HG02884 (cell line): ENCODE data around the gene ISLR2.
"Not testable (repeated sequence)": the region's sequence is repeated elsewhere in the genome, so short reads cannot be mapped to it uniquely, and the experiment has no call there.

ENCODE experiments used
- ATAC-seq: cut with Tn5 transposase; IDR thresholded peaks from one replicate; pipeline ENCODE4 v1.9.1; 2021; ENCODE audit warnings: mild to moderate bottlenecking, moderate library complexity; ENCODE audit not compliant: unreplicated experiment

The ISLR2 gene

DNA sequence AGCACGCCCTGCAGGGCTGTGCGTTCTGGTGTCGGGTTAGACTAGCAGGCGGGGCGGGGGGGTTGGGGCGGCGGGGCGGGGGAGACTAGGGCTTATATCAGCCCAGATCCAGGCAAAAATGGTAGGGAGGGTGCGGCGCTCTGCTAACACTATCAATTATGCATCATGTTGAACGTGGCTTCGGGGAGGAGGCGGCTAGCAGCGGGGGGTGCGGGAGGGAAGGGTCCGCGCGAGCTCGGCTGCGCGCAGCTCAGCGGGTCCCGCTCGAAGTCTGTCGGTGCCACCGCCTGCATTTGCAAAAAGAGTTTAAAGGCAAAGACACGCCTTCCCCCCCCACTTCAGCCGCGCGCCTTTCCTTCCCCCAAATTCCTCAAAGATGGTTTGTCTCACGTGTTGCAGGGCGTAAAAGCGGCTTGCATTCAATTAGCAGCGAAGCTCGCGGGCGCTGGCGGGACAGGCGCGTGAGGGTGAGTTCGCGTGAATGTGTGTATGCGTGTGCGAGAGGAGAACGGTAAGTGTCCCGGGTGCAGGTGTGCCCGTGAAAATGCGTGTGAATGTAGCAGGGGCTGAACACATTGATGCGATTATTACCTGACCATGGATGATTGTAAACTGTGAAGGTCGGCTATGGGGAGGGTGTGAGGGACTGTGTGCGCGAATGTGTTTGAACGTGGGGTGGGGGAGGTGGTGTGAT is at the start of gene ISLR2:
TSS of gene ISLR2 (plus strand) at position 432 of the 694 bp plus-strand sequence. CDS start 2,169 bp downstream, outside the sequence.
- no peak for ATAC-seq

- ATAC-seq, result not testable (repeated sequence)
Observed at GRCh38 chr15:74082450-74082849, 47.9 kb upstream of the ISLR2 start, which contains the start of gene GOLGA6A. Gene GOLGA6A (minus strand): TSS chr15:74082550. CDS start chr15:74082509, 41 bp downstream.

DNA sequence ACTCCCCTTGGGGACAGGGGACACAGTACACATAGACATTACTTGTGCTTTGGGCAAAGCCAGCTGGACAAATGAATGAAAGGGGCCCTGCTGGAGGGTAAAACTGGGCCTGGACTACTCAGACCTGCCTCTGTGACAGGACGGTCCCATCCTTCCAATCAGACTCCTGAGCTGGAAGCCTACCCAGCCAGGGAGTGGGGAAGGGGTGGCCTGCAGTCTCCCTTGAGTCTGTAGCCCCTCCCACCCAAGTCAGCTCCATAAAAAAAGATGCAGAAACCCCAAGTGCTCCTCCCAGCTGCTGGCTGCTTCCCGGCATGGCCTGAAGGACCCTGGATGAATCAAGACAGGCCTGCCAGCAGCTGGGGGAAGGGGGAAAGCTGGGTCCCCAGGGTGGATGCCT is 35.8 kb upstream of the ISLR2 start:
- not testable (repeated sequence) for ATAC-seq

DNA sequence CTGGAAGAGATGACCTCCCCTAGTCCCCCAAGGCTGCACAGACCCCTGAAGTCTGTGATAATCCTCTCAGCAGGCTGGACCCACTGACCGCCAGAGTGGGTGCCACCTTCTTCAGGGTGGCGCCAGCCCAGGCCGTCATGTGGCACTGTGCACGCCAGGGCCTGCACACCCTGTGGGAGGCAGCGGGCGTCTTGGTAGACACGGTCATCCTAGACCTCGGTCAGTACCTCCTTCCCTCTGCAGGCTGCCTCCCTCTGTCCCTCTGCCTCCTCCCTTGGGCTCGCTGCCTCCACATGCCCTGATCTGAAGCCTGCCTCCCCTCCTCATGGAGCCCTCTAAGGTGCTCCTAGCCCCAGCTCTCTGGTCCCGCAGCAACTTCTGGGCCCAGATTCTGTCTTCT is 34.8 kb upstream of the ISLR2 start:
- ATAC-seq, result not testable (repeated sequence)

GRCh38 chr15:74096753-74097474 is 33.5 kb upstream of the ISLR2 start:
- not testable (repeated sequence) for ATAC-seq

GRCh38 chr15:74099963-74100733 is 30.2 kb upstream of the ISLR2 start:
- peak; percentile 91 for ATAC-seq

- ATAC-seq, result no peak
Observed at GRCh38 chr15:74108111-74108510, 22.3 kb upstream of the ISLR2 start.

- ATAC-seq, result not testable (repeated sequence)
Observed at GRCh38 chr15:74108611-74109010, 21.8 kb upstream of the ISLR2 start.

DNA sequence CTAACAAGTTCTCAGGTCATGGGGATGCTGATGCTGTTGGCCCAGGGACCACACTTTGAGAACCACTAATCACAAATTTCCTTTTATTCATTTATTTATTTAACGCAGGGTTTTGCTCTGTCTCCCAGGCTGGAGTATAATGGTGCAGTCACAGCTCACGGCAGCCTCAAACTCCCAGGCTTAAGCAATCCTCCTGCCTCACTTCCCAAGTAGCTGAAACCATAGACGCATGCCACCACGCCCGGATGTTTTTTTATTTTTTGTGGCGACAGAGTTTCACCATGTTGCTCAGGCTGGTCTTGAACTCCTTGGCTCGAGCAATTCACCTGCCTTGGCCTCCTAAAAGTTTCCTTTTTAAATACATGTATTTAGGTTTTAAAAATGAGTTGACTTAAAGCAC is 20.7 kb upstream of the ISLR2 start:
- no peak for ATAC-seq

DNA sequence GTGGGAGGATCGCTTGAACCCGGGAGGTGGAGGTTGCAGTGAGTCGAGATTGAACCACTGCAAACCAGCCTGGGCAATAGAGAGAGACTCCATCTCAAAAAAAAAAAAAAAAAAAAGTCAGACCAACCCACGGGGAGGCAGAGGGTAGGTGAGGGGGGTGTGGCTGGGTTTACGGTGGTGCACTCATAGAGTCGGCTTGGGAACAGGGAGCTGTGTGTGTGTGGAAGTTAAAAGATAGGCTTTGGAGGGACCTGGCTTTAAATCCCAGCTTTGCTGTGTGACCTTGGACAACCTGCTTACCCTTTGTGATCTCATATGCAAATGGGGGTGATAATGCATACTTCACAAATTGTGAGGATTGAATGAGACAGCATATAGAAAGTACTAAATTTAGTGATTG is 10.0 kb upstream of the ISLR2 start:
- no peak for ATAC-seq

GRCh38 chr15:74121039-74121438 is 9.3 kb upstream of the ISLR2 start:
- no peak for ATAC-seq

DNA sequence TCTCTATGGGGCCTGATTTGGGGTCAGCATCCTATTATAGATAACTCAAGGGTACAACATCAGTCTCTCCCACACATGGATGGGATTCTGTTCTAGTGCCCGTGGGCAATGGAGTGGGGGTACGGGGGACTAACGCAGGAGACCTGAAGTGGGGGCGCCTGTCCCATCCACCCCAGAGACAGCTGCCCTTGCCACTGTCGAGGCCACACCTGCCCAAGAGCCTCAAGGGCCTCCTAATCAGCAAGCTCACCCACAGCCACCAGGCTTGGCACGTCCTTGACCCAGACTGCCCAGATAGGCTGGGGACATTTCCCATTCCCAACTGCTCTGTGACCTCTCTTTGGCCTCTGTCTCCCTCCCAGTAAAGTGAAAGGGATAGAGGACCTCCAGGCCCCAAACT is 8.5 kb upstream of the ISLR2 start:
- no peak for ATAC-seq

DNA sequence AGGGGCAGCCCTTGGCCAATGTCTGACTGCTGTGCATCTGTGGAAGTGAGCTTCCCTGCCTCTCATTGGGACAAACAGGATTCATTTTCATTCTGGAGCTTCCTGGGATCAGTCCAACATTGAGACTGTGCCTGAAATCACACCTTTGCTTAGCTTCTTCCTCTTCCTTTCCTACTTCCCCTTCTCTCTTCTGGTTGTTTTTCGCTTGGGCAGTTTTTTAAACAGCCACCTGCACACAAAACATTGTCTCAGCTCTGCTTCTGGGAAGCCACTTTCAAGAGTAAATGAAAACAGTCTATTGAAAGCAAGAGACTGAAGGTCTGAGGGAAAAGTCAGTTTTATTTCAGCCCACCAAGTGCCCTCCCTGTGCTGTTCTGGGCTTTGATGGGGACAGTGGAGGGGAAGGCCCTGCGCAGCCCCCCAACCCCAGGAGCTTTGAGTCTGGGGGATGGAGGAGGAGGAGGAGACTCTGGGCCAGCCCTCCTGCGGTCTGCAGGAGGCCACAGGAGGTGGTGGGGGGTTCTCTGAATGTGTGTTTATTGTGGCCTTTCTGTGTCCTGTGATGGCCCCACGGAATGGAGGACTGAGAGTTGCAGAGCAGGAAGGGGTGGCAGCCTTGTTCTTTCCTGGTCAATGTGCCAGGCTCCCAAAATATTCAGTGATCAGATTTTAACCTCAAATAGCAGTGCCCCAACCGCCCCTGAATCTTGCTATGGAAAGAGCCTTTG is 7.8 kb upstream of the ISLR2 start:
- no peak for ATAC-seq

- ATAC-seq, result no peak
Observed at GRCh38 chr15:74123131-74123429, 7.3 kb upstream of the ISLR2 start.

GRCh38 chr15:74123658-74124057 is 6.7 kb upstream of the ISLR2 start:
- ATAC-seq, result no peak

GRCh38 chr15:74124196-74124595 is 6.2 kb upstream of the ISLR2 start:
- ATAC-seq, result no peak

GRCh38 chr15:74124759-74125158 is 5.6 kb upstream of the ISLR2 start:
- ATAC-seq, result no peak

- ATAC-seq, result no peak
Observed at GRCh38 chr15:74127255-74127953, 3.0 kb upstream of the ISLR2 start.

- ATAC-seq, result no peak
Observed at GRCh38 chr15:74127954-74128784, 2.2 kb upstream of the ISLR2 start.
